ENCODE measurements around the gene BMP7. TPM values are rescaled to one million over a fixed set of nuclear protein-coding genes. Genes with fewer than 3 reads are reported as not detected.

Gene BMP7
- total RNA-seq (2022) (not detected in 2 replicates), Bru-seq, nascent RNA (not detected), BruChase-seq, experiment 1, labeled RNA remaining after a 6-hour chase (percentile 4 among the genes with signal in this experiment), BruChase-seq, experiment 2, labeled RNA remaining after a 2-hour chase (not detected)
- long read RNA-seq: 0 reads

DNA sequence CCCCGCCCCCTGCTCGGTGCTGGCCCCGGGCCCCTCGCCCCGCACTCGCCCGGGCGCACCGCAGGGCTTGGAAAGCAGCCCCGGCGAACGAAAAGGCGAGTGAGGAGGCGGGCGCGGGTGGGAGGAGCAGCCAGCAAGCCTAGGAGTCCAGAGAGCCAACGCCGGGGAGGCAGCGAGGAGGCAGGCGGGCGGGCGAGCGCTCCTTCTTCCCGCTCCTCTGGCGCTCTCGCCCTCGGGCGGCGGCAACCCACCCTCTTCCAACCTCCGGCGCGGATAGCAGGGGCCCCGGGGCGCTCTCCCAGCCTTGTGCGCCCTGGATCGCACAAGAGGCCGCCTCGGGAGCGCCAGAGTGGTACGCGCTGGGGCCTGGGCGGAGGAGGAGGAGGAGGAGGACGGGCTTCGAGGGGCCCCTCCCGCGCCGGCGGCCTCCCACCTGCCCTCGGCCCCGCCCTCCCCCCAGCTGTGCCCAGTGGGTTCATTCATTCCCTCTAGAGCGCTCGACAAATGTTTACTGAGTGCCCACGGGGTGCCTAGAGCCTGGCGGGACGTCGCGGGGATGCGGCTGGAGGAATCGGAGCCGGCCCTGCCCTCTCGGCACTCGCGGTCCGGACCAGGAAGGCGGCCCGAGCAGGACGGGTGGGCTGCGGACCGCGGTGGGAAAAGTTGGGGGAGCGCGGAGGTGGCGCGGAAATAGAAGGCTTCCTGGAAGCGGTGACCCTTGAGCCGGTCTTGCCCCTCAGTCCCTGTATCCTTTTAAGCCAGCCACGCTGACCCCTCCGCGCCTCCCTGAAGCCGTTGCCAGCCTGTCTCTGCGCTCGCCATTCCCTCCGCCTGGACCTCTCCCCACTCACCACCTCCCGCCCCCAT lies at the start of gene BMP7:
BMP7 (minus strand) TSS at position 351 of the 867 bp plus-strand sequence. CDS start 519 bp downstream, outside the sequence.
- CTCF ChIA-PET: interaction anchor here (1.3 kb wide), 1 partner anchor 10 kb away, joined by 5 read pairs; no protein-coding TSS in a partner anchor
- Mint-ChIP-seq H3K4me3 (ENCODE audit: unreplicated experiment) (no peak within 1 kb of the TSS), H3K4me1 (ENCODE audit: insufficient read depth, unreplicated experiment) (no peaks in the 10 kb centered on the region), H3K27me3 (ENCODE audit: insufficient read depth, unreplicated experiment) (peaks cover 37% of the 10 kb centered on the region), H3K27ac (ENCODE audit: low read depth, unreplicated experiment) (no peak within 1 kb of the TSS), H3K9me3 (ENCODE audit: unreplicated experiment) (no peaks in the 10 kb centered on the region), H3K36me3 (ENCODE audit: insufficient read depth, unreplicated experiment) (no peaks in the 10 kb centered on the region)
- DNase-seq (ENCODE audit: unreplicated experiment): no peak
- BruUV-seq (replicated peaks): no TSS peak
- POLR2A ChIA-PET: no interaction called here
- intact Hi-C loops (cut with micrococcal nuclease): no loop called here
- no peak for TF ChIP-seq CTCF (IDR thresholded peaks at IDR 0.05; ENCODE audit: unreplicated experiment)

DNA sequence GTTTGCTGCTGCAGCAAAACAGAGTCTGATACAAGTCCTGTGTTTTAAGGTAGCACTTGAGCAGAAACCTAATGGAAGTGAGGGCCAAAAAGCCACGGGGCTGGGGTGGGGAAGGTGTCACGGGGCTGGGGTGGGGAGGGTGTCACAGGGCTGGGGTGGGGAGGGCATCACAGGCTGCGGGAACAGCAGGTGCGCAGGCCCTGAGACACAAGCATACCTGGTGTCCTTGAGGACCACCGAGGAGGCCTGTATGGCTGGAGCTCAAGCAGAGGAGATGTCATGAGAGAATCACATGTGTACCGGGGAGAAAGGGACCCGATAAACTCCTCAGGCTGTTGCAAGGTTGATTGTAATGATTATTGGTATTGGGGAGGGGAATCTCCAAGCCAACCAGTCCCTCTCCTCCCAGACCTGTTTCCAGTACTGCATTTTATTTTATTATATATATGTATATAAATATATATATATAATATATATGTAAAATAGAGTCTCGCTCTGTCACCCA lies 49.6 kb upstream of the BMP7 start:
- H3K4me1 Mint-ChIP-seq (ENCODE audit: insufficient read depth, unreplicated experiment): no peaks in the 10 kb centered on the region
- CTCF ChIA-PET: interaction anchor here (1.8 to 2.4 kb wide), 2 partner anchors 16 to 226 kb away, joined by 5 to 6 read pairs; no protein-coding TSS in a partner anchor
- BruUV-seq (replicated peaks): no TSS peak

DNA sequence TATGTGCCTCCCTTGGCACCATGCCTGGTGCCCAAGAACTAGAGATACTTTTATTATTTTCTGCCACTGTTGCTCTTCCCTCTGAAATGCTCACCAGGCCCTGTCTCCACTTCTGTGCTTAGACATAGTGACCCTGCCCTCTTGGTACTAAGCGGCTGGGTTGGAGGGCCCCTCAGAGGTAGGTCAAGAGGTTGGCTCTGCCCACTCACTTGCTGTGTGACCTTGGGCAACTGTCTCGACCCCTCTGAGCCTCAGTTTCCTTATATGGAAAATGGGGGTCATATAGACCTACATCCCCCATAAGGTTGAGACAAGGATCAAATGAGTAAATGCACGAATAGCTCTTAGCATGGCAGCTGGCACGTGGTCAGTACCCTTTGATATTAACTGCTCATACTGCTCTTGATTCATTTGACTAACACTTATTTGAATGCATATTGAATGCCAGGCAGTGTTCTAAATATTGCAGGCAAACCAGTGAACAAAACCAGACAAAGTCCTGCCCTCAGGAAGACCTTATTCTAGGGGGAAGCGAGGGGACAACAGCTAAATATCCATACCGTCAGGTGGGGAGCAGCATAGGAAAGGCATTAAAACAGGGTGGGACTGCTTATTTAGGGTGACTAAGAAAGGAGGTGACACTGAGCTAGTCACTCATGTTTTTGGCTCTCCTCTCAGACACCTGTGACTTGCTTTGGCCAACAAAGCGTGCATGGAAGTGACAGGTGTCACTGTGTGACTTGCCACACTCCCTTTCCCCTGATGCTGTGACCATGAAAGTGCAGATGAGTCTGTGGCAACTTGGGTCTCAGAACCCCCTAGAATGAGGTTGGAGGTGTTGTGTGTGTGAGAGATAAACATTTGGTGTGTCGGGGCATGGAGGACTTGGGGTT lies 48.9 kb upstream of the BMP7 start:
- intact Hi-C loops (cut with micrococcal nuclease): no loop called here
- H3K9me3 Mint-ChIP-seq (ENCODE audit: unreplicated experiment): no peaks in the 10 kb centered on the region
- BruUV-seq (replicated peaks): no TSS peak
- no peak for DNase-seq (ENCODE audit: unreplicated experiment)
- no peaks in the 10 kb centered on the region for H3K36me3 Mint-ChIP-seq (ENCODE audit: insufficient read depth, unreplicated experiment)
- ChIA-PET CTCF (interaction anchor here (0.6 to 2.3 kb wide), 4 partner anchors 8 to 174 kb away, joined by 3 to 10 read pairs (median 4); no protein-coding TSS in a partner anchor), POLR2A (interaction anchor here (0.9 to 1.6 kb wide), 3 partner anchors 8 to 16 kb away, joined by 3 to 8 read pairs (median 5); no protein-coding TSS in a partner anchor)
- H3K4me3 Mint-ChIP-seq (ENCODE audit: unreplicated experiment): no peak overlapping the region
- TF ChIP-seq CTCF (IDR thresholded peaks at IDR 0.05; ENCODE audit: unreplicated experiment): no peak
- no peaks in the 10 kb centered on the region for H3K4me1 Mint-ChIP-seq (ENCODE audit: insufficient read depth, unreplicated experiment)
- no peaks in the 10 kb centered on the region for H3K27me3 Mint-ChIP-seq (ENCODE audit: insufficient read depth, unreplicated experiment)
- H3K27ac Mint-ChIP-seq (ENCODE audit: low read depth, unreplicated experiment): no peak overlapping the region

More for the DNA sequence above, 49.6 kb upstream of the BMP7 start:
- TF ChIP-seq CTCF (IDR thresholded peaks at IDR 0.05; ENCODE audit: unreplicated experiment): no peak
- Mint-ChIP-seq H3K27me3 (ENCODE audit: insufficient read depth, unreplicated experiment) (no peaks in the 10 kb centered on the region), H3K4me3 (ENCODE audit: unreplicated experiment) (no peak overlapping the region), H3K9me3 (ENCODE audit: unreplicated experiment) (no peaks in the 10 kb centered on the region), H3K36me3 (ENCODE audit: insufficient read depth, unreplicated experiment) (no peaks in the 10 kb centered on the region), H3K27ac (ENCODE audit: low read depth, unreplicated experiment) (no peak overlapping the region)
- DNase-seq (ENCODE audit: unreplicated experiment): no peak
- intact Hi-C loops (cut with micrococcal nuclease): no loop called here
- POLR2A ChIA-PET: interaction anchor here (0.7 to 1.2 kb wide), 4 partner anchors 10 to 15 kb away, joined by 3 to 5 read pairs (median 3); no protein-coding TSS in a partner anchor
